ENCODE results near the gene LENG8.

- TF ChIP-seq CTCF (IDR thresholded peaks at IDR 0.05; ENCODE audit: insufficient read depth, low read length, poor library complexity, severe bottlenecking) = no peak
- no peak for TF ChIP-seq EZH2phosphoT487 (conservative IDR thresholded peaks at IDR 0.05; ENCODE audit: low read length)
These were observed 5.2 kb downstream of the LENG8 start for GRCh38 chr19:54453921-54454780.

Data from SU-DHL-6 (cell line).